H9 (cell line): Measurements from ENCODE around the gene ITPRIPL2. TPM values are rescaled to one million over a fixed set of nuclear protein-coding genes. Genes with fewer than 3 reads are reported as not detected.

Experiments
- DNase-seq: peaks from one replicate; pipeline ENCODE4 v3.0.0-alpha.2; 2017
- H2AFZ ChIP-seq: one replicate; pipeline ENCODE4 v1.6.1; 2013; ENCODE audit warnings: mild to moderate bottlenecking, low read length, control low read depth, moderate library complexity
- H2AK5ac ChIP-seq: 2 replicates; pipeline ENCODE4 v1.6.1; 2013; ENCODE audit warnings: low read length, control low read depth, mixed read lengths; ENCODE audit not compliant: insufficient read length
- H2BK120ac ChIP-seq: one replicate; pipeline ENCODE4 v1.6.1; 2013; ENCODE audit warnings: low read depth, mild to moderate bottlenecking, low read length, control low read depth, inconsistent platforms; ENCODE audit not compliant: poor library complexity, severe bottlenecking
- H2BK12ac ChIP-seq: 2 replicates; pipeline ENCODE4 v1.6.1; 2013; ENCODE audit warnings: low read length, control low read depth, mixed read lengths, low read depth; ENCODE audit not compliant: insufficient read length
- H2BK15ac ChIP-seq: 2 replicates; pipeline ENCODE4 v1.6.1; 2013; ENCODE audit warnings: low read depth, low read length, control low read depth
- H2BK20ac ChIP-seq: one replicate; pipeline ENCODE4 v1.6.1; 2013; ENCODE audit warnings: low read depth, mild to moderate bottlenecking, low read length, control low read depth, inconsistent platforms; ENCODE audit not compliant: poor library complexity, severe bottlenecking
- H2BK5ac ChIP-seq: 2 replicates; pipeline ENCODE4 v1.6.1; 2013; ENCODE audit warnings: low read length, control low read depth, mixed read lengths; ENCODE audit not compliant: insufficient read length
- H3K14ac ChIP-seq: 2 replicates; pipeline ENCODE4 v1.6.1; 2013; ENCODE audit warnings: low read length, control low read depth; ENCODE audit not compliant: insufficient read depth
- H3K18ac ChIP-seq: 2 replicates; pipeline ENCODE4 v1.6.1; 2013; ENCODE audit warnings: low read depth, mild to moderate bottlenecking, mixed read lengths, low read length, control low read depth; ENCODE audit not compliant: insufficient read length
- H3K23ac ChIP-seq: 2 replicates; pipeline ENCODE4 v1.6.1; 2013; ENCODE audit warnings: low read length, control low read depth, mixed read lengths, low read depth; ENCODE audit not compliant: insufficient read length
- H3K23me2 ChIP-seq: 2 replicates; pipeline ENCODE4 v1.6.1; 2013; ENCODE audit warnings: low read depth, mild to moderate bottlenecking, mixed read lengths, low read length, control low read depth; ENCODE audit not compliant: insufficient read length, poor library complexity, severe bottlenecking
- H3K27ac ChIP-seq: 2 replicates; pipeline ENCODE4 v1.5.1; 2013; ENCODE audit warnings: low read length, control low read depth, mixed read lengths, low read depth; ENCODE audit not compliant: insufficient read length
- H3K27me3 ChIP-seq: 2 replicates; pipeline ENCODE4 v1.6.1; 2013; ENCODE audit warnings: low read length, control low read depth, inconsistent platforms; ENCODE audit not compliant: insufficient read depth
- H3K4ac ChIP-seq: 2 replicates; pipeline ENCODE4 v1.6.1; 2013; ENCODE audit warnings: low read depth, mild to moderate bottlenecking, control low read depth, inconsistent platforms, low read length, moderate library complexity
- H3K4me1 ChIP-seq: 2 replicates; pipeline ENCODE4 v1.6.1; 2013; ENCODE audit warnings: low read length, control low read depth, inconsistent platforms; ENCODE audit not compliant: insufficient read depth
- H3K4me2 ChIP-seq: 2 replicates; pipeline ENCODE4 v1.6.1; 2013; ENCODE audit warnings: low read length, control low read depth, mixed read lengths; ENCODE audit not compliant: insufficient read length, insufficient read depth
- H3K56ac ChIP-seq: 2 replicates; pipeline ENCODE4 v1.6.1; 2013; ENCODE audit warnings: low read depth, mild to moderate bottlenecking, mixed read lengths, low read length, control low read depth; ENCODE audit not compliant: insufficient read length
- H3K79me1 ChIP-seq: 2 replicates; pipeline ENCODE4 v1.6.1; 2013; ENCODE audit warnings: low read depth, mild to moderate bottlenecking, moderate library complexity, low read length, control low read depth, inconsistent platforms; ENCODE audit not compliant: insufficient read depth, poor library complexity, severe bottlenecking
- H3K79me2 ChIP-seq: 2 replicates; pipeline ENCODE4 v1.6.1; 2013; ENCODE audit warnings: low read length, control low read depth, inconsistent platforms; ENCODE audit not compliant: insufficient read depth
- H3K9ac ChIP-seq: 2 replicates; pipeline ENCODE4 v1.6.1; 2013; ENCODE audit warnings: low read length, control low read depth, mixed read lengths; ENCODE audit not compliant: insufficient read length; ENCODE audit errors: extremely low read depth
- H3K9me3 ChIP-seq: one replicate; pipeline ENCODE4 v1.6.1; 2013; ENCODE audit warnings: low read depth, low read length, inconsistent platforms; ENCODE audit not compliant: control insufficient read depth
- H3T11ph ChIP-seq: one replicate; pipeline ENCODE4 v1.6.1; 2013; ENCODE audit warnings: mild to moderate bottlenecking, low read length, control low read depth, inconsistent platforms
- H4K20me1 ChIP-seq: one replicate; pipeline ENCODE4 v1.6.1; 2013; ENCODE audit not compliant: control insufficient read depth, insufficient read length, insufficient read depth
- H4K5ac ChIP-seq: 2 replicates; pipeline ENCODE4 v1.6.1; 2013; ENCODE audit warnings: low read depth, mild to moderate bottlenecking, mixed read lengths, low read length, control low read depth; ENCODE audit not compliant: insufficient read length
- H4K8ac ChIP-seq: replicated peaks from 2 replicates; pipeline ENCODE4 v1.6.1; 2013; ENCODE audit warnings: low read length, control low read depth, mixed read lengths, low read depth; ENCODE audit not compliant: insufficient read length
- H4K91ac ChIP-seq: 2 replicates; pipeline ENCODE4 v1.6.1; 2013; ENCODE audit warnings: low read depth, mild to moderate bottlenecking, moderate library complexity, mixed read lengths, low read length, control low read depth; ENCODE audit not compliant: insufficient read length
- H3K27ac Mint-ChIP-seq, 3 experiments: 2 replicates in 2 of 3; 3 replicates in 1 of 3; pipeline ENCODE4 v1.8.0; 2020 to 2021; ENCODE audit warnings: mixed read lengths in 3 of 3, mild to moderate bottlenecking in 1 of 3, moderate library complexity in 1 of 3
- H3K27me3 Mint-ChIP-seq: 2 replicates; pipeline ENCODE4 v1.8.0; 2021; ENCODE audit warnings: low read depth, mild to moderate bottlenecking, moderate library complexity, mixed read lengths
- H3K36me3 Mint-ChIP-seq, 3 experiments: 2 replicates in 2 of 3; 3 replicates in 1 of 3; pipeline ENCODE4 v1.8.0; 2020 to 2021; ENCODE audit warnings: low read depth in 3 of 3, mixed read lengths in 3 of 3; ENCODE audit not compliant: insufficient read depth in 1 of 3
- H3K4me1 Mint-ChIP-seq, 2 experiments: 2 replicates each; pipeline ENCODE4 v1.8.0; 2020; ENCODE audit warnings: mixed read lengths in 2 of 2
- H3K4me3 Mint-ChIP-seq, 2 experiments: 2 replicates in 1 of 2; 3 replicates in 1 of 2; pipeline ENCODE4 v1.8.0; 2020 to 2021; ENCODE audit warnings: mild to moderate bottlenecking in 2 of 2, mixed read lengths in 2 of 2, moderate library complexity in 1 of 2
- H3K9me3 Mint-ChIP-seq, 2 experiments: 2 replicates in 1 of 2; 3 replicates in 1 of 2; pipeline ENCODE4 v1.8.0; 2020; ENCODE audit warnings: mild to moderate bottlenecking in 2 of 2, mixed read lengths in 2 of 2, moderate library complexity in 1 of 2
- WGBS: extraction: QIAGEN DNeasy Blood & Tissue Kit; methylation state at CpG from one replicate; pipeline ENCODE4 v1.1.7; 2013; ENCODE audit warnings: missing lambda C conversion rate, low lambda C conversion rate, mixed read lengths; ENCODE audit not compliant: insufficient read length; ENCODE audit errors: extremely low coverage; 5-methylcytosine and 5-hydroxymethylcytosine counted together
- total RNA-seq: library from RNA; stranded (reverse); gene quantifications from 2 replicates; pipeline ENCODE4 v1.2.1, GENCODE V29; 2021
- TF ChIP-seq, protein P1 (sequence below): fragments of 200-600 bp; sonication (generic); conservative IDR thresholded peaks from 3 replicates; pipeline ENCODE4 v1.8.0; 2021; ENCODE audit warnings: antibody characterized with exemption, mild to moderate bottlenecking

The ITPRIPL2 gene
- total RNA-seq, 1 experiment from 2014 or later, result 9.1 TPM

DNA sequence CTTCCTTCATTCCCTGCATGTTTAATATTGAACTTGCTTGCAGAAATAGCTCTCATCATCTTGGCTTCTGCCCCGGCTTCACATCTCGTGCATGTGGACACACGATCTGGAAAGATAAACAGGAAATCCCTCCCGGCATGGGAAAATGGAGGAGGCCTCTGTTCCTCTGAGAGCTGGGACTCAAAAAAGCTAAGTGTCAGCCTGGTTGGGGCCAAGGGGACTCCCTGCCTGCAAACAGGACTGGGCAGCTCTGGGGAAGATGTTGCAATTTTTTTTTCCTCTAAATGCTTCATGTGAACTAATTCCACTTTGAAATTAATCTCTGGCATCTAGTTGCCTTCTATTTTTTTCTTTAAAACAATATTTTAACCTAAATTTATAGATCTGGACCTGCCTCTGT, 24.8 kb downstream of the ITPRIPL2 start:
- peaks cover 1% of the 10 kb centered on the region; the same call in 1 of the 2 replicates for H3K27me3 Mint-ChIP-seq
- H2AFZ ChIP-seq, result no peak overlapping the region
- H3K4ac ChIP-seq, result no peak overlapping the region
- no peak overlapping the region for H3K27ac ChIP-seq
- H2BK120ac ChIP-seq, result no peak overlapping the region
- no peak overlapping the region for H3K9ac ChIP-seq
- no peak overlapping the region for H3K14ac ChIP-seq
- H3K9me3 Mint-ChIP-seq, result no peaks in the 10 kb centered on the region
- no peak for DNase-seq
- no peak overlapping the region for H3K23ac ChIP-seq
- no peak overlapping the region for H3K18ac ChIP-seq
- no CpG with 5 or more reads among the region's 4 CpGs for WGBS
- no peaks in the 10 kb centered on the region for H4K20me1 ChIP-seq
- no peak overlapping the region for H3K56ac ChIP-seq
- H2AK5ac ChIP-seq, result no peak overlapping the region
- H3K27ac Mint-ChIP-seq, result 0 out of 7 replicates have a peak overlapping the region, but pooled peaks of 1 of the 3 experiments have one; percentile 72
- peaks cover 3% of the 10 kb centered on the region; the same call in 1 of the 2 replicates for H3K4me1 ChIP-seq
- H3K79me1 ChIP-seq, result no peaks in the 10 kb centered on the region
- no peaks in the 10 kb centered on the region for H3K23me2 ChIP-seq
- H2BK15ac ChIP-seq, result no peak overlapping the region
- H3K9me3 ChIP-seq, result no peaks in the 10 kb centered on the region
- no peak overlapping the region for H3T11ph ChIP-seq
- no peak overlapping the region for H2BK12ac ChIP-seq
- no peak overlapping the region for H4K8ac ChIP-seq
- TF ChIP-seq, protein P1, sequence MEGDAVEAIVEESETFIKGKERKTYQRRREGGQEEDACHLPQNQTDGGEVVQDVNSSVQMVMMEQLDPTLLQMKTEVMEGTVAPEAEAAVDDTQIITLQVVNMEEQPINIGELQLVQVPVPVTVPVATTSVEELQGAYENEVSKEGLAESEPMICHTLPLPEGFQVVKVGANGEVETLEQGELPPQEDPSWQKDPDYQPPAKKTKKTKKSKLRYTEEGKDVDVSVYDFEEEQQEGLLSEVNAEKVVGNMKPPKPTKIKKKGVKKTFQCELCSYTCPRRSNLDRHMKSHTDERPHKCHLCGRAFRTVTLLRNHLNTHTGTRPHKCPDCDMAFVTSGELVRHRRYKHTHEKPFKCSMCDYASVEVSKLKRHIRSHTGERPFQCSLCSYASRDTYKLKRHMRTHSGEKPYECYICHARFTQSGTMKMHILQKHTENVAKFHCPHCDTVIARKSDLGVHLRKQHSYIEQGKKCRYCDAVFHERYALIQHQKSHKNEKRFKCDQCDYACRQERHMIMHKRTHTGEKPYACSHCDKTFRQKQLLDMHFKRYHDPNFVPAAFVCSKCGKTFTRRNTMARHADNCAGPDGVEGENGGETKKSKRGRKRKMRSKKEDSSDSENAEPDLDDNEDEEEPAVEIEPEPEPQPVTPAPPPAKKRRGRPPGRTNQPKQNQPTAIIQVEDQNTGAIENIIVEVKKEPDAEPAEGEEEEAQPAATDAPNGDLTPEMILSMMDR, result no peak
- no peaks in the 10 kb centered on the region for H3K27me3 ChIP-seq
- no peak overlapping the region for H3K4me2 ChIP-seq
- no peaks in the 10 kb centered on the region for H3K36me3 Mint-ChIP-seq
- H2BK5ac ChIP-seq, result no peak overlapping the region
- H4K5ac ChIP-seq, result no peak overlapping the region
- H2BK20ac ChIP-seq, result no peak overlapping the region
- H3K4me3 Mint-ChIP-seq, result no peak overlapping the region
- H4K91ac ChIP-seq, result no peak overlapping the region
- peaks cover 15 to 17% of the 10 kb centered on the region in 2 experiments for H3K4me1 Mint-ChIP-seq
- H3K79me2 ChIP-seq, result no peaks in the 10 kb centered on the region
